ENCODE data around the gene RPGRIP1.

- no peak for TF ChIP-seq CTCF (IDR thresholded peaks at IDR 0.05)
- TF ChIP-seq USF2 (CRISPR knock-in tag; IDR thresholded peaks at IDR 0.05): no peak
- no peak for TF ChIP-seq ZNF281 (CRISPR knock-in tag; IDR thresholded peaks at IDR 0.05)
- no peak for TF ChIP-seq NFYB (CRISPR knock-in tag; conservative IDR thresholded peaks at IDR 0.05; ENCODE audit: low read depth)
- TF ChIP-seq FOXK1 (CRISPR knock-in tag; IDR thresholded peaks at IDR 0.05): no peak
- TF ChIP-seq ZNF317 (CRISPR knock-in tag; IDR thresholded peaks at IDR 0.05; ENCODE audit: borderline replicate concordance, low read depth): no peak
- no peak for TF ChIP-seq HMGXB4 (CRISPR knock-in tag; IDR thresholded peaks at IDR 0.05)
- TF ChIP-seq AFF4 (CRISPR knock-in tag; IDR thresholded peaks at IDR 0.05; ENCODE audit: borderline replicate concordance): no peak
- TF ChIP-seq SMAD3 (CRISPR knock-in tag; IDR thresholded peaks at IDR 0.05; ENCODE audit: borderline replicate concordance): no peak
- no peak for TF ChIP-seq ELF4 (CRISPR knock-in tag; IDR thresholded peaks at IDR 0.05; ENCODE audit: low read depth)
- 0 out of 2 replicates have a peak, but pooled peaks have one; percentile 31 for TF ChIP-seq GABPB1 (CRISPR knock-in tag; IDR thresholded peaks at IDR 0.05)
These were observed 48.7 kb upstream of the RPGRIP1 start for GRCh38 chr14:21231020-21231652.

Data from WTC11 (cell line).